SK-N-MC (cell line): ENCODE data around the gene RAB7A.

Experiments
- EZH2 ChIP-seq: fragments of 200-600 bp; sonication (generic); IDR thresholded peaks from one replicate; pipeline ENCODE4 v1.6.1; 2017; ENCODE audit warnings: antibody characterized with exemption
- POLR2AphosphoS5 ChIP-seq: IDR thresholded peaks from 2 replicates; pipeline ENCODE4 v1.6.1; 2012; ENCODE audit warnings: mild to moderate bottlenecking, low read depth, low read length, borderline replicate concordance

GRCh38 chr3:128712848-128713247 lies 13.1 kb upstream of the RAB7A start:
- TF ChIP-seq EZH2 (no peak), POLR2AphosphoS5 (no peak)
